Measurements from ENCODE around the gene GH1.
A peak's percentile ranks its signal among the peaks of the same experiment; 100 is the strongest.

Gene GH1

GRCh38 chr17:63937319-63937718 is 18.7 kb upstream of the GH1 start:
- DNase-seq, result no peak
- Mint-ChIP-seq H3K4me3 (no peak overlapping the region), H3K9me3 (no peaks in the 10 kb centered on the region), H3K36me3 (ENCODE audit: low read depth) (no peaks in the 10 kb centered on the region), H3K4me1 (peaks cover 36% of the 10 kb centered on the region), H3K27me3 (ENCODE audit: low read depth, poor library complexity) (peaks cover 27% of the 10 kb centered on the region), H3K27ac (no peak overlapping the region)
- TF ChIP-seq CTCF (IDR thresholded peaks at IDR 0.05), result no peak

- no peak overlapping the region for H3K4me3 Mint-ChIP-seq
- H3K27ac Mint-ChIP-seq, result no peak overlapping the region
- no peak for DNase-seq
- no peaks in the 10 kb centered on the region for H3K9me3 Mint-ChIP-seq
- H3K36me3 Mint-ChIP-seq (ENCODE audit: low read depth), result no peaks in the 10 kb centered on the region
- peaks cover 46% of the 10 kb centered on the region for H3K4me1 Mint-ChIP-seq
- no peak for TF ChIP-seq CTCF (IDR thresholded peaks at IDR 0.05)
- peaks cover 15% of the 10 kb centered on the region for H3K27me3 Mint-ChIP-seq (ENCODE audit: low read depth, poor library complexity)
Observed at GRCh38 chr17:63934183-63935112, 15.8 kb upstream of the GH1 start.

- Mint-ChIP-seq H3K9me3 (no peaks in the 10 kb centered on the region), H3K4me3 (no peak overlapping the region), H3K27me3 (ENCODE audit: low read depth, poor library complexity) (peaks cover 11% of the 10 kb centered on the region), H3K4me1 (peaks cover 37% of the 10 kb centered on the region), H3K36me3 (ENCODE audit: low read depth) (no peaks in the 10 kb centered on the region), H3K27ac (no peak overlapping the region)
- DNase-seq, result no peak
- TF ChIP-seq CTCF (IDR thresholded peaks at IDR 0.05), result no peak
Observed at GRCh38 chr17:63933598-63933997, 15.0 kb upstream of the GH1 start.

- H3K4me1 Mint-ChIP-seq, result peaks cover 28% of the 10 kb centered on the region
- no peak for DNase-seq
- peak overlapping the region; percentile 19 for H3K27ac Mint-ChIP-seq
- no peaks in the 10 kb centered on the region for H3K9me3 Mint-ChIP-seq
- peaks cover 11% of the 10 kb centered on the region for H3K27me3 Mint-ChIP-seq (ENCODE audit: low read depth, poor library complexity)
- H3K36me3 Mint-ChIP-seq (ENCODE audit: low read depth), result no peaks in the 10 kb centered on the region
- no peak overlapping the region for H3K4me3 Mint-ChIP-seq
- TF ChIP-seq CTCF (IDR thresholded peaks at IDR 0.05), result no peak
Observed at GRCh38 chr17:63932721-63933120, 14.1 kb upstream of the GH1 start.

- no peaks in the 10 kb centered on the region for H3K36me3 Mint-ChIP-seq (ENCODE audit: low read depth)
- peaks cover 11% of the 10 kb centered on the region for H3K27me3 Mint-ChIP-seq (ENCODE audit: low read depth, poor library complexity)
- peak within 1 kb of the TSS; percentile 19 for H3K27ac Mint-ChIP-seq
- no peak for DNase-seq
- H3K9me3 Mint-ChIP-seq, result no peaks in the 10 kb centered on the region
- no peak within 1 kb of the TSS for H3K4me3 Mint-ChIP-seq
- TF ChIP-seq CTCF (IDR thresholded peaks at IDR 0.05), result no peak
- H3K4me1 Mint-ChIP-seq, result peaks cover 22% of the 10 kb centered on the region
Observed at GRCh38 chr17:63931981-63932561, 13.4 kb upstream of the GH1 start, which contains the start of gene CD79B. Gene CD79B, minus strand, starts transcription at chr17:63932331. Its CDS starts 70 bp downstream, at chr17:63932261.
